Measurements from ENCODE around the gene IGF2. TPM values are rescaled to one million over a fixed set of nuclear protein-coding genes. Genes with fewer than 3 reads are reported as not detected.
A peak's percentile ranks its signal among the peaks of the same experiment; 100 is the strongest.

Gene IGF2
- total RNA-seq, 1 donor from 2014 or later: 19.6 TPM

GRCh38 chr11:2155511-2155910 is 16.3 kb upstream of the IGF2 start:
- no peak for FAIRE-seq
- DNase-seq (ENCODE audit: low spot score in 2 of 2): no peak

DNA sequence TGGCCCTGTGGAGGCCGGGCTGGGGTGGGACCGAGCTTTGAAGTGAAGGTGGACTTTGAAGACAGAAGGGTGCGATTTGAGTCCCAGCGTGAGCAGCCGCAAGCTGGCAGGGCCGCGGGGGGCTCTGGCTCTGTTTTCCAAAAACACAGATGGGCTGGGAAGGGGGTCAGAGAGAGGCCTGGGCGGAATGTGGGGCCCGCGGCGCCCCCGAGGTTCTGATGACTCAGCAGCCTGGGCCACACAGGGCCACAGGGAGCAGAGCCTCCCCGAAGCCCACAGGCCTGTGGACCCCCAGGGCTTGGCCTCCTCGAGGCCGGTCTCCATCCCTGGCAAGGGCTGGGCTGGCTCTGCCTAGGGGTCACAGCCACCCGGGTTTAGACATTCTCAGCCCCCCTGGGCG is 15.7 kb upstream of the IGF2 start:
- FAIRE-seq (no peak), DNase-seq (ENCODE audit: low spot score in 2 of 2) (no peak)

DNA sequence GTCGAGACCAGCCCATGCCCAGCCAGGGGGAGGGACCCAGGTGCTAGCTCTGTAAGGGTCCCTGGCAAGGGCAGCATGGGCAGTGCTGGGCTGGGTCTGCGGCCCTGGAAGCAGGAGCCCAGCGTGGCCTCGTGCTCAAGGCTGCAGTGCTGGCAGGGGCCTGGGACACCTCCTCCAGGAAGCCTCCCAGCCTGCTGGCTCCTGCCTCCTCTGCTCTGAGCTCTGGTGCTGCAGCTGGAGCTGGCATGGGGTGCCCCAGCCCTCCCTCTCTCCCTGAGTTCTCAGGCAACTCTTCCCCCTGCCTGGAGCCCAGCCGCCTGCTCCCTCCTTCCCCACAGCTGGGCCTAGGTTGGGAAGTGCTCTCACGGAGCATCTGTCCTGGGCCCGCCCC is 15.0 kb upstream of the IGF2 start:
- FAIRE-seq (no peak), DNase-seq (ENCODE audit: low spot score in 2 of 2) (no peak)

GRCh38 chr11:2153581-2154194 is 14.5 kb upstream of the IGF2 start:
- FAIRE-seq (no peak), DNase-seq (ENCODE audit: low spot score in 2 of 2) (no peak)

- DNase-seq (ENCODE audit: low spot score in 2 of 2): peak; percentile 84 to 87
- no peak for FAIRE-seq
Observed at GRCh38 chr11:2151500-2152257, 12.5 kb upstream of the IGF2 start.

- DNase-seq (ENCODE audit: low spot score in 2 of 2) (no peak), FAIRE-seq (no peak)
Observed at GRCh38 chr11:2149864-2150847, 11.0 kb upstream of the IGF2 start.

DNA sequence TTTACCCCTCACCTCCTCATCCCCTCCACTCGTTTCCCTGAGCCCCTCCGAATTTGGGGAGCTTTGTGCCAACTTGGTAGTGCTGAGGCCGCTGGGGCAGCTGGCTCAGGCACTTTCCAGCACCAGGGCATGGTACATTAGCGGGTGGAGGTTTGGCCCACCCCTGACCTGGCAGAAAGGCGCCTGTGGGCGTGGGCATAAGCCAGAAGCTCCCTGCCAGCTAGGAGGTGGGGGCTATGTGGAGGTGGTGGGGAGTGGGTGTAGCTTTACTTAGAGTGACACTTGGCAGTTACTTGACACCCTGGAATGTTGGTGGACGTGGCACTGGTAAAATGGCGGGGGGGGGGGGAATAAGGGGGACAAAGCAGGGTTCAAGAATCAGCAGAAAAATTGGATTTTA is 10.3 kb upstream of the IGF2 start:
- DNase-seq (ENCODE audit: low spot score in 2 of 2) (no peak), FAIRE-seq (no peak)

DNA sequence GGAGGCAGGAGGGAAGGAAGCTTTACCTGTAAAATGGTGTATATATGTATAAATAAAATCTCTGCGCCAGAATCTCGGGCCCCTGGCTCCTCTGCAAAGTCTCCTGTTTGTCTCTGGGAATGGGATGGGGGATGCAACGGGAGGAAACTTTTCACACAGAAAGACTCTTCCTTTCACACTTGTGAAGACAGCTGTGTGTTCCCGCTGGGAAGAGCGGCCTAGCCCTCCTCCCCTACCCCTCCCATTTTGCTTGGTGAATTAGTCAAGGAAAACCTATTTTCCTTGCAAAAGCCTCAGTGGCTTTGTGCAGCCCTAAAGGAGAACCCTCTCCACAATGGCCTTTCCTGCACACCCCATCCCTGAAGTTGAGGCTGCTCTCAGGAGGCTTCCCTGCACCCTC is 9.4 kb upstream of the IGF2 start:
- no peak for FAIRE-seq
- DNase-seq (ENCODE audit: low spot score in 2 of 2): no peak

DNA sequence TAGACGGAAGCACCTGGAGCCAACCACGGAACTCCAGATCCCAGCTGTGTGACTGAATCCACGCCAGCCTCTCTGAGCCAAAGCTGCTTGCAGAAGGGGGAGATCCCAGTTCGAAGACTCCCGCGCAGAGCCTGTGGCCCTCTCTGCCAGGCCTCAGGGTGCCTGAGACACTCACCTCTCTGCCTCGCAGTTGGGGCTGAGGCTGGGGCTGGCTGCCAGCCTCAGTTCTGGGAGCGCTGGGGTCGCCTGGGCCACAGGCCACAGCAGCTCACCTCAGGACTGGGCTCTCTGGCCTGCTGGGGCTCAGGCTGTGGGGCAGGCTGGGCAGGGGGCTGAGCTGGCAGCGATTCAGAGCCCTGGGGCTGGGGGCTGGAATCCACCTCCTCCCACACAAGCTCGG is 8.2 kb upstream of the IGF2 start:
- DNase-seq (ENCODE audit: low spot score in 2 of 2) (no peak), FAIRE-seq (no peak)

GRCh38 chr11:2146051-2146450 is 6.9 kb upstream of the IGF2 start:
- FAIRE-seq (no peak), DNase-seq (ENCODE audit: low spot score in 2 of 2) (no peak)

GRCh38 chr11:2144544-2145248 is 5.5 kb upstream of the IGF2 start:
- FAIRE-seq (no peak), DNase-seq (ENCODE audit: low spot score in 2 of 2) (no peak)

DNA sequence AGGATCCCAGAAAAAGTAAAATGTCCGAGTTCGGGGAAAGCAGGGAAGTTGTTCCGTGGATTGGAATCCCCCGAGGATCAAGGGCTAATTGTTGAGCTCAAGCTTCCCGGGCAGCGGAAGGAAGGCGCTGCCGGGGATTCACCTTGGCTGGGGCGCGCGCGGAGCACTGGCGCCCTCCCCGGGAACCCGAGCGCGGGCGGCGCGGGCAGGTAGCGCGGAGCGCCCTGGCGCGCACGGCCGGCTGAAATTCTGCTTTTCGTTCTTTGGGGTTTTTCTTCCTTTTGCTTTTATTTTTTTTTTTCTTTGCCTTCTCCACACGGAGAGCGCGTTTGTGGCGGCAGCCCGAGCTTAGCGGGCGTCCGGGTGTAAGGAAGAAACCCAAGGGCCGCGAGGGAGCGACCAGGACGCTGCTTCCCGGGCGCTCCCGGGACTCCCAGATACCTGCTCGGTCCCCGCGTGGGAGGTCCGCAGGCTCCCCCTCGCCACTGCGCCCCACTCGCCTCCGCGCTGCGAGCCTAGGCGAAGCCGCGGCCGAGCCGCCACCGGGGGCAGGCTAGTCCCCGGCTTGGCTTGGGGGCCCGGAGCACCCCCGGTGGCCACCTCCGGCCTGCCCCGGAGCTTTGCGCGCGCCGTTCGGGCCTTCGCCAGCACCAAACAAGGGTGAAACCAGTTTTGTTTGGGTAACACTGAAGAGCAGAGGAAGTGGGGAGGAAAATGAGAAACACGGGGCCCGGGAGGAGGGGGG is 4.8 kb upstream of the IGF2 start:
- no peak for FAIRE-seq
- DNase-seq (ENCODE audit: low spot score in 2 of 2): no peak

- no peak for FAIRE-seq
- no peak for DNase-seq (ENCODE audit: low spot score in 2 of 2)
Observed at GRCh38 chr11:2143477-2143798, 4.2 kb upstream of the IGF2 start.

DNA sequence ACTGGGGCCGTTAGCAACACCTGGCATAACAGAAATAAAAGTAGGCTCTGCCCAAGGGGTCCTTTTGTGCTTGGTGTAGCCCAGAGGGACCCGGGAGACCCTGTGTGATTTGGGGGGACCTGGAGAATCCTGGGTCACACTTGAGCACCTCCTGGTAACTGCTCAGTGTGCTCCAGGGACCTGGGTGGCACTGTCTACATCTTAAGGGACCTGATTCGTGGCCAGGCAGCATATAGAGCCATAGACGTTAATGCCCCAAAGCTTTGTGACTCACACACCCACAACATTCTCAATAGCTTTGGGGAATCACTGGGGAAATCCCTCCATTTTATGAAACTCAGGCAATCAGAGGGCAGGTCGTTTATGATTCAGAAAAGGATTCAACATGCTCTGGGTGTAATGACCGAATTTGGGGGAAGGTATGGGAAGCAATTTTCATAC is 3.6 kb upstream of the IGF2 start:
- no peak for FAIRE-seq
- no peak for DNase-seq (ENCODE audit: low spot score in 2 of 2)

DNA sequence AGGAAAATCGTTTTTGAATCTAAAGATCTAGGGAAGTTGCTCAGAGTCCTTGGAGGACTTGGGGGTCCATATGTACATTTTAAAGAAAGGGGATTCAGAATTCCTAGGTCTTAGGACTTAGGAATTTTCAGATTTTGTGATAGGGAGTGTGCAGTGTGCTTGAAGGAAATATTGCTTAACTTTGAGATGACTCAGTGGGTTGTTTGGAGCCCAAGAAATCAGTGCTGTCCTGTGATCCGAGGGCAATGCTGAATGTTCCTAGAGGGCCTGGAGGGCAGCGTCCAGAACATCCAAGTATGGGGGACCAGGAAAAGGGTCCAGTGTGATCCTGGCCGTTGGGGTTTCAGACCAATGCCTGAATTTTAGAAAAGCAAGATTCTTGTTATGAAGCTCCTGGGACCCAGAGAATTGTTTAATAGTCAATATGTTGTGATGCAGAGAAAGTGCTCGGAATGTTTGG is 3.1 kb upstream of the IGF2 start:
- no peak for DNase-seq (ENCODE audit: low spot score in 2 of 2)

DNA sequence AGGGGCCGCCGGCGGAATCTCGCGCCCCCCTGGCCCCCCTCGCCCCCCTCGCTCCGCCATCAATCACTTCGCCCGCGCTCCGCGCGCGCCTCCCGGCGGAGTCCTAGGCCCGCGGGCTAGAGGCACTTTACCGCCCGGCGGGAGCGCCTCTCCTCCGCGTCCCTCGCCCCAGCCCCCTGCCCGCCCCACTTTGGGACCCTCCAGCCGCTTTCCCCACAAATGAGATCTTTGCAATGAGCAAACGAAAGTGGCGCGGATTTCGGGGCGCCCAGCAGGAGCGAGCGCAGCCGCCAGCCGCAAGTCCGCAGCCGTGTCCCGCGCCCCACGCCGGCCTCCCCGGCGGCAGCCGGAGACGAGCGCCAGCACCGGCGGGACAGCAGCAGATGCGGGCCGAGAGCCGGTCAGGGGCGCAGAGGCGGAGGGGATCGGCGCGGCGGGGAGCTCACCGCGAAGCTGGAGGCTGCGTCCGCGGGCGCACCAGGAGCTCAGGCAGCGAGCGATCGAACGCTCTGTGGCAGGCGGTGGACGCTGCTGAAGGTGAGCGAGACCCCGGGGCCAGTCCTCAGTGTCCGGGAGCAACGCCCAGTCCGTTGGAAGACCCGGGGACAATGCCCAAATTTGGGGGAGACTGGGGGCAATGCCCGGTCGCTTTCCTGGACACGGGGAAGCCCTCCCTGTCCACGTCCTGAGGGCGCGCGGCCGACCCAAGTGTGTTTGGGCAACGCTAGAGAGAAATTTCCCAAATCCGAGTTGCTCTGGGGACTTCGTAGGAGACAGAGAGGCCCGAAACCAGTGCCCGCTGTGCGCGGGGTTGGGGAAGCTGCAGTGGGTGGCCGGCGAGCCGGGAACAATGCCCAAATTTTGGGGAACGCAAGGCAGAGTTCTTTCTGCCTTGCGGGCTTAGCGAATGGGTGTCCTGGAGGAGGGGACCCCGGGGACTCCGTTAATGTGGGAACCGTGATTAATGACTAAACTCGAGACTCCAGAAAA is 1.5 kb upstream of the IGF2 start:
- FAIRE-seq (no peak), DNase-seq (ENCODE audit: low spot score in 2 of 2) (no peak)

More for the DNA sequence above, 3.1 kb upstream of the IGF2 start:
- no peak for FAIRE-seq

DNA sequence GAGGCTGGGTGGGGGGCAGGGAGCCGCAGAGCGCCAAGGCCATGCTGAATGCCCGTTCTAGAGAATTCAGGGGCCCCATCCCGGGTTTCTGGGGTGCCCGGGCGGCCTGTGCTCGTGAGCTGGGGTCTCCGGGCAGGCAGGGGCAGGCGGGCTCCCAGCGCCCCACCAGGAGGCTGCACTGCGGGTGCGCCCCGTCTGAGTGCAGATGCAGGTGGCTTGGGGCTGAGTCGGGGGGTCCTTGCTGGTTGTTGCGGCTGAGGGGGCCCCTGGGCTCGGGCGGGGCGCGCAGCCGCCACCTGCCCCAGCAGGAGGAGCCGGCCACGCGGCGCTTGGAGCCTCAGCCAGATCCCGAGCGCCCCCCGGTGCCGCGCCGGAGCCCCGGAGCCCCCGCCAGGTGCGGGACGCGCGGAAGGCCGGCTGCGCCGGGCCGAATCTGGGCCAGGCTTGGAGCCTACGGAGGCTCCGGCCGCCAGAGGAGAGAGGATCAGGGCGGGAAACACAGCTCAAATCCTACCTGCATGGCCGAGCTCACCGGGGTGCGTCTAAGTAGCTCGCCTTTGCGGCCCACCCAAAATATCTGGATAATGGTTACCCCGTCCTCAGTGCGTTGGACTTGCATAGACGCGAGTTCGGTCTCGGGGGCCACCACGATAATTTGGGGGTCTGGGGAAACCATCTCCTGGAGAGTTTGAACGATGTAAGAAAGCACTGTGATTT is 590 bp upstream of the IGF2 start:
- DNase-seq (ENCODE audit: low spot score in 2 of 2): no peak
- FAIRE-seq: no peak
